ENCODE results near the gene ZNF20. TPM values are rescaled to one million over a fixed set of nuclear protein-coding genes. Genes with fewer than 3 reads are reported as not detected.
"Not testable (repeated sequence)": the region's sequence is repeated elsewhere in the genome, so short reads cannot be mapped to it uniquely, and the experiment has no call there.

ZNF20 gene
- polyA plus RNA-seq, 3 donors = 7.2 to 8.6 (median 7.9) TPM

- DNase-seq (ENCODE audit: extremely low read depth in 1 of 11, low read depth in 9 of 11, low spot score in 4 of 11) = no peak
These were observed 7.1 kb downstream of the ZNF20 start for GRCh38 chr19:12133069-12133468.

- no peak for DNase-seq (ENCODE audit: extremely low read depth in 1 of 11, low read depth in 9 of 11, low spot score in 4 of 11)
These were observed 13.4 kb downstream of the ZNF20 start for GRCh38 chr19:12126707-12127106.

GRCh38 chr19:12117201-12117970 lies 22.8 kb downstream of the ZNF20 start:
- no peak for DNase-seq (ENCODE audit: extremely low read depth in 1 of 11, low read depth in 9 of 11, low spot score in 4 of 11)

- DNase-seq (ENCODE audit: extremely low read depth in 1 of 11, low read depth in 9 of 11, low spot score in 4 of 11) = no peak
These were observed 27.0 kb downstream of the ZNF20 start for GRCh38 chr19:12113121-12113520.

- DNase-seq (ENCODE audit: extremely low read depth in 1 of 11, low read depth in 9 of 11, low spot score in 4 of 11) = no peak
These were observed 27.4 kb downstream of the ZNF20 start for GRCh38 chr19:12112701-12113100.

- DNase-seq (ENCODE audit: extremely low read depth in 1 of 11, low read depth in 9 of 11, low spot score in 4 of 11) = no peak
These were observed 28.1 kb downstream of the ZNF20 start for GRCh38 chr19:12111943-12112637.

- DNase-seq (ENCODE audit: extremely low read depth in 1 of 11, low read depth in 9 of 11, low spot score in 4 of 11) = no peak
These were observed 29.0 kb downstream of the ZNF20 start for GRCh38 chr19:12111176-12111575.

GRCh38 chr19:12103909-12104308 lies 36.2 kb downstream of the ZNF20 start:
- DNase-seq (ENCODE audit: extremely low read depth in 1 of 11, low read depth in 9 of 11, low spot score in 4 of 11) = not testable (repeated sequence)

GRCh38 chr19:12098040-12098439 lies 42.1 kb downstream of the ZNF20 start:
- no peak for DNase-seq (ENCODE audit: extremely low read depth in 1 of 11, low read depth in 9 of 11, low spot score in 4 of 11)

- no peak for DNase-seq (ENCODE audit: extremely low read depth in 1 of 11, low read depth in 9 of 11, low spot score in 4 of 11)
These were observed 44.9 kb downstream of the ZNF20 start for GRCh38 chr19:12095111-12095790.

- no peak for DNase-seq (ENCODE audit: extremely low read depth in 1 of 11, low read depth in 9 of 11, low spot score in 4 of 11)
These were observed 46.4 kb downstream of the ZNF20 start for GRCh38 chr19:12093777-12094176.

GRCh38 chr19:12092956-12093355 lies 47.2 kb downstream of the ZNF20 start:
- no peak for DNase-seq (ENCODE audit: extremely low read depth in 1 of 11, low read depth in 9 of 11, low spot score in 4 of 11)

GRCh38 chr19:12092065-12092867 lies 47.9 kb downstream of the ZNF20 start:
- DNase-seq (ENCODE audit: extremely low read depth in 1 of 11, low read depth in 9 of 11, low spot score in 4 of 11) = peak; percentile 66 to 86 (median 82)

GRCh38 chr19:12090807-12091206 lies 49.3 kb downstream of the ZNF20 start:
- peak in 9 of 11 donors; percentile 36 to 57 (median 51) for DNase-seq (ENCODE audit: extremely low read depth in 1 of 11, low read depth in 9 of 11, low spot score in 4 of 11)

GRCh38 chr19:12085074-12085818 lies 54.9 kb downstream of the ZNF20 start:
- no peak for DNase-seq (ENCODE audit: extremely low read depth in 1 of 11, low read depth in 9 of 11, low spot score in 4 of 11)

- DNase-seq (ENCODE audit: extremely low read depth in 1 of 11, low read depth in 9 of 11, low spot score in 4 of 11) = not testable (repeated sequence)
These were observed 56.8 kb downstream of the ZNF20 start for GRCh38 chr19:12083336-12083735.
